H1 (cell line): Measurements from ENCODE around the gene MYO1A. TPM values are rescaled to one million over a fixed set of nuclear protein-coding genes. Genes with fewer than 3 reads are reported as not detected.
A peak's percentile ranks its signal among the peaks of the same experiment; 100 is the strongest.

Source experiments
- CBX8 ChIP-seq: fragments of 300-800, 300-1000 bp; sonication (generic); IDR thresholded peaks from 2 replicates; pipeline ENCODE4 v1.7.1; 2016; ENCODE audit warnings: low read depth, low read length, borderline replicate concordance
- CHD2 ChIP-seq: IDR thresholded peaks from 2 replicates; pipeline ENCODE4 v1.6.1; 2012; ENCODE audit warnings: low read length, improper control_type of control experiment
- EGR1 ChIP-seq: IDR thresholded peaks from 2 replicates; pipeline ENCODE4 v1.6.1; 2011; ENCODE audit warnings: low read depth, low read length, borderline replicate concordance
- FOSL1 ChIP-seq: IDR thresholded peaks from 2 replicates; pipeline ENCODE4 v1.6.1; 2011; ENCODE audit warnings: mild to moderate bottlenecking, low read depth, low read length, moderate library complexity; ENCODE audit not compliant: insufficient read depth
- GABPA ChIP-seq: IDR thresholded peaks from 2 replicates; pipeline ENCODE4 v1.6.1; 2011; ENCODE audit warnings: mild to moderate bottlenecking, low read length, moderate library complexity, borderline replicate concordance; ENCODE audit not compliant: insufficient read depth
- HDAC2 ChIP-seq, 2 experiments: fragments of 300-600 bp in 1 of 2; sonication (generic) in 1 of 2; IDR thresholded peaks; 2 replicates each; pipeline ENCODE4 v1.6.1; 2011 to 2012; ENCODE audit warnings: low read depth in 2 of 2, low read length in 2 of 2, mild to moderate bottlenecking in 2 of 2, moderate library complexity in 2 of 2, borderline replicate concordance in 1 of 2, inconsistent platforms in 1 of 2
- HDAC6 ChIP-seq: IDR thresholded peaks from one replicate; pipeline ENCODE4 v1.7.1; 2012; ENCODE audit warnings: low read depth, mild to moderate bottlenecking, inconsistent platforms, low read length, moderate library complexity
- KDM4A ChIP-seq: IDR thresholded peaks from one replicate; pipeline ENCODE4 v1.7.1; 2012; ENCODE audit warnings: low read depth, mild to moderate bottlenecking, moderate library complexity, low read length, inconsistent platforms; ENCODE audit not compliant: severe bottlenecking
- KDM5A ChIP-seq: fragments of 200-600 bp; IDR thresholded peaks from 2 replicates; pipeline ENCODE4 v1.7.1; 2012; ENCODE audit warnings: mild to moderate bottlenecking, low read length, inconsistent platforms, mixed read lengths
- MAFK ChIP-seq: IDR thresholded peaks from 2 replicates; pipeline ENCODE4 v1.6.1; 2012; ENCODE audit warnings: low read depth, mild to moderate bottlenecking, improper control_type of control experiment, low read length
- POLR2A ChIP-seq, 2 experiments: IDR thresholded peaks; 1 replicate in 1 of 2; 2 replicates in 1 of 2; pipeline ENCODE4 v1.6.1; 2011; ENCODE audit warnings: low read depth in 2 of 2, low read length in 2 of 2, mild to moderate bottlenecking in 2 of 2; ENCODE audit errors: control extremely low read depth in 1 of 2
- POLR2AphosphoS5 ChIP-seq: IDR thresholded peaks from 2 replicates; pipeline ENCODE4 v1.6.1; 2011; ENCODE audit warnings: low read depth, low read length
- RBBP5 ChIP-seq: IDR thresholded peaks from 2 replicates; pipeline ENCODE4 v1.7.1; 2012; ENCODE audit warnings: low read depth, mild to moderate bottlenecking, inconsistent platforms, low read length, moderate library complexity, borderline replicate concordance
- RNF2 ChIP-seq: fragments of 200-900, 300-1000 bp; sonication (generic); IDR thresholded peaks from 2 replicates; pipeline ENCODE4 v1.7.1; 2016; ENCODE audit warnings: borderline replicate concordance, low read depth, mild to moderate bottlenecking, antibody characterized with exemption, low read length; ENCODE audit not compliant: poor library complexity, severe bottlenecking; ENCODE audit errors: missing control alignments
- SIN3A ChIP-seq, 2 experiments: IDR thresholded peaks in 1 of 2; conservative IDR thresholded peaks in 1 of 2; 2 replicates each; pipeline ENCODE4 v1.6.1; 2011 to 2012; ENCODE audit warnings: low read length in 2 of 2, improper control_type of control experiment in 1 of 2, low read depth in 1 of 2, mild to moderate bottlenecking in 1 of 2
- SIX5 ChIP-seq: IDR thresholded peaks from 2 replicates; pipeline ENCODE4 v1.6.1; 2011; ENCODE audit warnings: mild to moderate bottlenecking, low read depth, low read length
- SP1 ChIP-seq: IDR thresholded peaks from 2 replicates; pipeline ENCODE4 v1.6.1; 2011; ENCODE audit warnings: low read depth, low read length
- TAF7 ChIP-seq: optimal IDR thresholded peaks from 2 replicates; pipeline ENCODE3; 2011; ENCODE audit warnings: low read depth, mild to moderate bottlenecking, inconsistent platforms, low read length, moderate library complexity, borderline replicate concordance
- USF2 ChIP-seq: IDR thresholded peaks from 2 replicates; pipeline ENCODE4 v1.6.1; 2011; ENCODE audit warnings: low read length, improper control_type of control experiment
- YY1 ChIP-seq: IDR thresholded peaks from 2 replicates; pipeline ENCODE4 v1.6.1; 2011; ENCODE audit warnings: low read depth, mild to moderate bottlenecking, low read length
- polyA plus RNA-seq, 7 experiments: library from polyadenylated mRNA; depleted of rRNA in 3 of 7; stranded (reverse) in 5 of 7; unstranded in 2 of 7; fragments of >200 nt in 5 of 7; fragments of 200-250 nt in 2 of 7; gene quantifications; 1 replicate in 5 of 7; 2 replicates in 1 of 7; 4 replicates in 1 of 7; pipeline versions ENCODE4 v1.2.1 to v1.2.3, GENCODE V29; 2011 to 2013; ENCODE audit warnings: missing spikeins in 2 of 7, mixed read lengths in 2 of 7
- total RNA-seq: library from RNA; stranded (reverse); fragmentation: NEBNext Ultra II Directional; extraction: Animal tissue kit (Norgen Biotek cat#: 25700); gene quantifications from 2 replicates; pipeline ENCODE4 v1.2.1, GENCODE V29; 2021

Gene MYO1A
- total and polyA plus RNA-seq, 2 of the 8 experiments (the other 6 are each of a cell fraction or from before 2014, with no cell fraction given), result 0.54 to 0.77 TPM

DNA sequence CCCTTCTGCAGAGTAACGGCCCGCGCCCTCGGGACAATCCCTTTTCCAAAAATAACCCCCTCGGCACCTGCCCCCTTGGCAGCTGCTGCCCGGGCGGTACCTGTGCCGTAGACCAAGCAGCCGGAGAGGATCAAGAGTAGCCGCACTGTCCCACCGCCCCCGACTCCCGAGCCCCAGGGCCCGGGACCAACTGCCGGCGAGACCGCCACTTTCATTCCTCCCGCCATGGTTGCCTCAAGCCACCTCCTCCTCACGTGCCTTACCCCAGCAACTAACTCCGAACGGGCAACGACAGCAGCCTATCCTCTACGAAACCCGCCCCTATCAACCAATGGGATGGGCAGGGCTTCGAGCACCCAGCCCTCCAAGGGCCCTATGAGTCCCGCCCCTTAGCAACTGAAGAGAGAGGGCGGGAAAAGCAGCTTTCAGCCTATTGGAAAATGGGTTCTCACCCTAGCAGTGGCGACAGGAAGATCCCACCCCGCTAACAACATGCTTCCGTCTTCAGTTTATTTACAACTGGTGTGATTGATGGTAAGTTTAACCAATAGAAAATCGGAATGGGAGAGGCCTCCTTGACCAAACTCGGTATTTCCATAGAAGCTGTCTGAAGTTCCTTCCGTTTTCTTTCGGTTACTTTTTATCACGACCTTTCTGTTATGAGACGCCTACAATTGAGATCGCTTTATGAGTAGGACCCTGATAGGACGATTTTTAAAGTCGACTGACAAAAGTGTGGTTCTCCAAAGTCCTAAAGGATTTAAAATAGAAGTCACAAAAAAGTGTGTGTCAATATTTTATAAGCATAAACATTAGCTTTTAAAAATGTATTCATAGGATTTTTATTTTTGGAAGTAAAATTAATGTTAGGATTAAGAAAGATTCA lies 28.8 kb upstream of the MYO1A start, which contains the start of gene NEMP1 (continued):
- TF ChIP-seq MAFK, result no peak
- no peak for TF ChIP-seq CBX8
- peak; percentile 97 for TF ChIP-seq SP1
- peak; percentile 88 for TF ChIP-seq CHD2
- no peak for TF ChIP-seq EGR1
- TF ChIP-seq POLR2AphosphoS5, result peak; percentile 86; the same call in 1 of the 2 replicates
- no peak; the same call in 1 of the 2 replicates for TF ChIP-seq RBBP5
- no peak for TF ChIP-seq TAF7
- peak in 1 of 2 experiments; percentile 64; a peak in 1 of 4 replicates for TF ChIP-seq HDAC2 (IDR thresholded peaks at IDR 0.05; ENCODE audit: borderline replicate concordance in 1 of 2, low read depth in 2 of 2, low read length in 2 of 2)
- TF ChIP-seq RNF2, result no peak
- no peak for TF ChIP-seq KDM4A
- peak; percentile 69 to 83 for TF ChIP-seq POLR2A (IDR thresholded peaks at IDR 0.05; ENCODE audit: control extremely low read depth in 1 of 2, low read depth in 2 of 2, low read length in 2 of 2)
- TF ChIP-seq HDAC6, result no peak
- TF ChIP-seq SIX5, result no peak
- TF ChIP-seq KDM5A, result no peak
- peak in 1 of 2 experiments; percentile 30; a peak in 2 of 4 replicates for TF ChIP-seq SIN3A (conservative IDR thresholded peaks at IDR 0.05 in 1 of 2, IDR thresholded peaks at IDR 0.05 in 1 of 2; ENCODE audit: low read depth in 1 of 2, low read length in 2 of 2)
- TF ChIP-seq YY1, result peak; percentile 86
- peak; percentile 89 for TF ChIP-seq USF2
- no peak for TF ChIP-seq FOSL1
- TF ChIP-seq GABPA, result peak; percentile 85; the same call in 1 of the 2 replicates
